GM12865 (cell line): ENCODE results near the gene SHISAL1.

ENCODE experiments used
- DNase-seq: peaks from one replicate; pipeline ENCODE4 v3.0.0; 2010; ENCODE audit warnings: low read depth
- H3K4me3 ChIP-seq: 2 replicates; pipeline ENCODE4 v1.5.1; 2011; ENCODE audit warnings: mild to moderate bottlenecking, low read depth, low read length, control low read depth
- TF ChIP-seq, protein P1 (sequence below): IDR thresholded peaks from 2 replicates; pipeline ENCODE4 v1.5.1; 2011; ENCODE audit warnings: low read length, control low read depth, low read depth, inconsistent platforms; ENCODE audit not compliant: insufficient read depth; ENCODE audit errors: missing control alignments

SHISAL1 gene

DNA sequence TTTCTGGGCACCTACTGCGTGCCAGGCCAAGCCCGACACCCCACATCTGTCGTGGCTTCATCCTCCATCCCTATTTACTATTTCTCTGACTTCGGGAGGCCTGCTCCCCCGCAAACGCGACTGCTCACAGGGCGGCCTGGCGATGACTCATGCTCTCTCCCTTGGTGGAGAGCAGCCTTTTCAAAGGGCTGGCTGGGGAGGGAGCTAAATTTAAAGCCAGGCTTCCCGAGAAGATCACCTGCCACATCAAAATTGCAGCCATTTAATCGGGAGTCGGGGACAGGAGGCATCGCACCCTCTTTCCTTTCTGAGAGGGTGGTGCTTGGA, 24.9 kb upstream of the SHISAL1 start:
- TF ChIP-seq, protein P1, sequence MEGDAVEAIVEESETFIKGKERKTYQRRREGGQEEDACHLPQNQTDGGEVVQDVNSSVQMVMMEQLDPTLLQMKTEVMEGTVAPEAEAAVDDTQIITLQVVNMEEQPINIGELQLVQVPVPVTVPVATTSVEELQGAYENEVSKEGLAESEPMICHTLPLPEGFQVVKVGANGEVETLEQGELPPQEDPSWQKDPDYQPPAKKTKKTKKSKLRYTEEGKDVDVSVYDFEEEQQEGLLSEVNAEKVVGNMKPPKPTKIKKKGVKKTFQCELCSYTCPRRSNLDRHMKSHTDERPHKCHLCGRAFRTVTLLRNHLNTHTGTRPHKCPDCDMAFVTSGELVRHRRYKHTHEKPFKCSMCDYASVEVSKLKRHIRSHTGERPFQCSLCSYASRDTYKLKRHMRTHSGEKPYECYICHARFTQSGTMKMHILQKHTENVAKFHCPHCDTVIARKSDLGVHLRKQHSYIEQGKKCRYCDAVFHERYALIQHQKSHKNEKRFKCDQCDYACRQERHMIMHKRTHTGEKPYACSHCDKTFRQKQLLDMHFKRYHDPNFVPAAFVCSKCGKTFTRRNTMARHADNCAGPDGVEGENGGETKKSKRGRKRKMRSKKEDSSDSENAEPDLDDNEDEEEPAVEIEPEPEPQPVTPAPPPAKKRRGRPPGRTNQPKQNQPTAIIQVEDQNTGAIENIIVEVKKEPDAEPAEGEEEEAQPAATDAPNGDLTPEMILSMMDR = no peak
- H3K4me3 ChIP-seq = no peak overlapping the region
- no peak for DNase-seq

GRCh38 chr22:44336962-44337677, 24.4 kb upstream of the SHISAL1 start:
- H3K4me3 ChIP-seq = no peak overlapping the region
- TF ChIP-seq, protein P1 = no peak
- DNase-seq = no peak

DNA sequence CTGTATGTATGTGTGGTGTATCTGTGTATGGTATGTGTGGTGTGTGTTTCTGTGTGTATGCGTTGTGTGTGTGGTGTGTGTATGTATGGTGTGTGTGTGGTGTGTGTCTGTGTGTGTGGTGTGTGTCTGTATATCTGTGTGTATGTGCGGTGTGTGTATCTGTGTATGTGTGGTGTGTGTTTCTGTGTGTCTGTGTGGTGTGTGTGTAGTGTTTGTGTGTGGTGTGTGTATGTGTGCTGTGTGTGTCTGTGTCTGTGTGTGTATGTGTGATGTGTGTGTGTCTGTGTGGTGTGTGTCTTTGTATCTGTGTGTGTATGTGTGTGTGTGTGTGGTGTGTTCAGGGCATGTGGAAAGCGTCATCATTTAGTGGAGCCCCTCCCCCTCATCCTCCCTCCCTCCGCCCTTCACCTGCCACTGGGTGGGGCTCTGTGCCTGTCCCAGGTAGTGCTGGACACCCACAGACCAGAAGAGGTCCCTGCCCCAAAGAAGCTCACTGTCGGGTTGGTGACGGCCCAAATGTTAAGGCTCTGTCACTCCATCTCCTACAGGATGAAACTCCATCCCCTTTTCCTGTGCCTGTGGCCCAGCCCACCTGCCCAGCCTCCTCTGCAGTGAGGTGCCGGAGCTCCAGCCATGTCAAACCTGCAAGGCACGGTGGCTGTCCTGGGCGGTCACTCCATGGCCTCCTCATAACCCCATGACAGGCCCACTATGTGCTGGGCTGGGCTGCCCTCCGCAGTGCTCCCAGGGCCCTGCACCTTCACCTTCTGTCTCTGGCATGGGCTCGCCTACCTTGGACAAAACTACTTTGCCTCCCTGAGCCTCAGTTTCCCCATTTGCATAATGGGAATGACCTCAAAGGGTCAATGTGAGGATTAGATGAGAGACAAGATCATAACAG, 23.4 kb upstream of the SHISAL1 start:
- TF ChIP-seq, protein P1 = no peak
- DNase-seq = peak; percentile 7
- no peak overlapping the region for H3K4me3 ChIP-seq

- DNase-seq = no peak
- TF ChIP-seq, protein P1 = no peak
- H3K4me3 ChIP-seq = no peak overlapping the region
Measured at GRCh38 chr22:44335066-44335839, 22.5 kb upstream of the SHISAL1 start.

DNA sequence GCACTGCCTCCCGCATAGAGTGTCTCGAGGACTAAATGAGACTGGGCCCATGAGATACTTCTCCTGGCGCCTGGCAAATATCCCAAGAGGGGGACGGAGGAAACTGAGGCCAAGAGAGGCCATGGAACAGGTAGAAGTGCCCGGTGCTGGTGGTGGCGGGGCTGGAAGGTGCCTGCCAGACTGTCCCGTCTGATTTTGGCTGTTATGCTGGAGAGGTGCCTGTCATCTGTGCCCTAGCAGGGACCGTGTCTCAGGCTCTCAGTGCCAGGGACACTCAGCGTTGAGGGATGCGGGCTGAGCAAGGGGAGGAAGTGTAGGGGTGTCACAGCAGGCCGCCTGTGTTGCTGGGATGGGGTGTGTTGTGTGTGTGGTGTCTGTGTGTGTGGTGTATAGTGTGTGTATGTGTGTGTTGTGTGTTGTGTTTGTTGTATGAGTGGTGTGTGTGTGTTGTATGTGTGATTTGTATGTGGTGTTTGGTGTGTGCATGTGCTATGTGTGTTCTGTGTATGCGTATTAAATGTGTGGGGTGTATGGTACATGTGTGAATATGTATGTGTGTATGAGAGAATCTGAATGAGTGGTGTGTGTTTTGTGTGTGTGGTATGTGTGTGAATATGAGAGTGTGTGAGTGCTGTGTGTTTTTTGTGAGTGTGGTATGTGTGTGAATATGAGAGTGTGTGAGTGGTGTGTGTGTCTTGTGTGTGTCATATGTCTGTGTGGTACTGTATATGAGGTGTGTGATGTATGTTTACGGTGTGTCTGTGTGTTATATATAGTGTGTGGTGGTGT, 21.3 kb upstream of the SHISAL1 start:
- TF ChIP-seq, protein P1 = no peak
- DNase-seq = no peak
- H3K4me3 ChIP-seq = no peak overlapping the region

GRCh38 chr22:44332946-44333345, 20.2 kb upstream of the SHISAL1 start:
- H3K4me3 ChIP-seq = no peak overlapping the region
- no peak for DNase-seq
- TF ChIP-seq, protein P1 = no peak
